EL (cell line): ENCODE measurements around the gene SP2.

Experiments used
- DNase-seq: peaks from one replicate; pipeline ENCODE4 v3.0.0-alpha.2; 2016

SP2 gene

GRCh38 chr17:47895856-47896671 is at the start of gene SP2:
TSS of gene SP2 (plus strand) at chr17:47896236. CDS start at chr17:47896287, 51 bp downstream.
- peak; percentile 100 for DNase-seq

DNA sequence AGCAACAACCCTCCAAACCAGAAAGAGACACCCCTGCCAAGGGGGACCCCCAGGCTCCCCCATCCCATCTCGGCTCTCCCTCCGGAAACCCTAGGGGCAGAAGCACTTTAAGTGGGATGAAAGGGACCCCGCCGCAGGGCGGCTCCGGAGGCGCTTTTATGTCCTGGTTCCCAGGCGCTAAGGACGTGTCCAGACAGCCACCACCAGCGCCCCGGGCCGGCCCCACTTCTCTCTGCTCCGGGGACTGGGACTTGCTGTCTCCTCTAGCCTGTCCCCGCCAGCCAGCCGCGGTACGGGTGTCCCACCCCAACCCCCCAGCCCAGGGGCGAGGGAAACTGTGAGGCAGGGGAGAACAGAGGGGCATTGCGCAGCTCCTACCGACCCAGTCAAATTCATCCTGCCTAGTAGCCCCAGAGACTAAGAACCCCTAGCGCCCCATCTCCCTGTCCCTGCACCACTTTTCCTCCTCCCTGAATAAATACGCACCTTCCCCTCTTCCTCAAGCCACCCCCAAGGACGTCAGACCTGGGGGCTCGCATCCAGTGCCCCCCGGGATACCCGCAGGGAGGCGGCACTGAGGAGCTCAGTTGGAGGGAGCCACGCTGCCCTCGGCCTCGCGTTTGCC is 49.2 kb upstream of the SP2 start:
- no peak for DNase-seq

DNA sequence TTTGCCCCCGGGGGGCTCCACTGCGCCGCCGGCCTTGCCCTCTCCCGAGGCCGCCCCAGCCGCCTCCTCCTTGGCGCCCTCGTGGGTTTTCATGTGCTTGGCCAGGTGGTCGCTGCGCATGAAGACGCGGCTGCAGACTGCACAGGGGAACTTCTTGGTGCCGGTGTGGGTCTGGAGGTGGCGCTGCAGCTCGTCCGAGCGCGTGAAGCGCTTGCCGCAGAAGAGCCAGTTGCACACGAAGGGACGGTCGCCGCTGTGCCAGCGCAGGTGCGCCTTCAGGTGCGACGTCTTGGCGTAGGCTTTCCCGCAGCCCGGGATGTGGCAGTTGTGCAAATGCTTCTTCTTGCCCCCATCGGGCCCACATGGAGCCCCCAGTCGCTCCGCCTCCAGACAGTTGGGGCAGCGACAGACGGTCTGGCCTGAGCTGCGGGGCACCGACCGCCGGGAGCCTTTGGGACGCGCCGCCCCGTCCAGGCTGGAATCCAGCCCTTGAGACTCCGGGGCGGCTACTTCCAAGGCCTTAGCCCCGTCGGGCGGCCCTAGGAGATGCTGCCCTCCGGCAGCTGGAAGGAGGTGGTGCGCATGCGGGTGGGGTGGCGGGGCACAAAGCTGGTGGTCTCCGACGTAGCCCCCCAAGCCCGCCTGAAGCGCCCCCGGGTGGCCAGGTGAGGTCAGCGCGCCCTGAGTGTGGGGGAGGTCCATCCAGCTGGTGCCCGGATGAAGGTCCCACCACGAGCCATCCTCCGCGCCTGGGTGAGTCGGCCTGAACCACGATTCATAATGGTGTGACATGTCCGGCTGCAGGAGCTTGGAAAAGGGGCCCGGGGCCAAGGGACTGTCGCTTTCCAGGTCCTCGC is 48.5 kb upstream of the SP2 start:
- no peak for DNase-seq

DNA sequence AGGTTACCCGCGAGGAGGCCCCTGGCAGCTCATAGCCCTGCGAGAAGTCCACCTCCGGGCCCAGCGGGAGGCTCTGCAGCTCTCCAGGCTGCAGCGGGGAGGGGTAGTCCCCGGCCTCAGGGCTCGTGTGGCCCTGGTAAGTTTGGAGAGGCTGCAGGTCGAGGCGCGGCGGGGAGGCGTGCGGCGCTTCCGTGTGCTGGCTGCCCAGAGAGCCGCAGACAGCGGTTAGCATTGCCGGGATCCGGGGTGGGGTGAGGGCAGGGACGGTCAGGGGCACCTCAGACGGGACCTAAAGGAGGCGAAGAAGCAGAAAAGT is 47.9 kb upstream of the SP2 start:
- no peak for DNase-seq

- DNase-seq, result no peak
These were observed 45.7 kb upstream of the SP2 start for GRCh38 chr17:47850373-47850691.

DNA sequence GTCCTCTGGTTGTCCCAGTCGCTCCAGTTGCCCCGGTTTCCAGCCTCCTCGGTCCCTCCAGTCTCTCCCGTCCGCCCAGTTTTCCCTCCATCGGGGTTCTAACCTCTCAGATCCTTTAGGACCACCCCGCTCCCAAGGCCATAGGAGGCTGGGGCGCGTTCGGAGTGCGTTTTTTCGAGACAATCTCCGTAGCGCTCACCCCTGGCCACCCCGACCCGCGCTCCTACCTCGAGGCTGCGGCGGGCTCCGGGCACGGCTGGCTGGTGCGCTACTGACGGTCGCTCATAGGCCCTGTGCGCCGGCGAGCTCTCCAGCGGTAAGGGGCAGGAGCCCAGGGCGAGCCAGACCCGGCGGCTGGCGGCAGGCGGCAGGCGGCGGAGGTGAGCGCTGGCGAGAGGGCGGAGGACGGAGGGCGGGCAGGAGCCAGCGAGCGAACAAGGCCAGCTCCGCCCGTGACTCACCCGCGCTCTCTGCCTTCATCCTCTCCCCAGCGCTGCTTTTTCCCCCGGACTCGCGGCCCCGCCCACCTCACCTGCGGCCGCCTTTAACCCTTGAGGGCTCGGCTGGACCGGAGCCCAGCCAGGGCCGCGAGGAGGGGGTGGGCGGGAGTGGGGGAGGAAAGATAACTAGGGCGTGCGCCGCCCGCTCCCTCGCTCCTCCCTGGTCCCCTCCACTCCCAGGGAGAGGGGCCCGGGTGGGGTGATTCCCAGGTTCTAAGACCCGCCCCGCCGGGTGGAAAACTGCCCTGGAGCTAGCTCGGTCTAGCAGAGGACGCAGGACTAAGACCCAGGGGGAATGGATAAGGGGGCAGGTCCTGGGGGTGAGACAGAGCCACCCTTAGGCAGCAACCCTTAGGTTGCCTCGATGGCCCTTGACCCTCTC is 45.1 kb upstream of the SP2 start, which contains the start of gene SP6:
TSS of gene SP6 (minus strand) at position 472 of the 882 bp plus-strand sequence. CDS start 2,734 bp downstream, outside the sequence.
- DNase-seq, result peak; percentile 79

DNA sequence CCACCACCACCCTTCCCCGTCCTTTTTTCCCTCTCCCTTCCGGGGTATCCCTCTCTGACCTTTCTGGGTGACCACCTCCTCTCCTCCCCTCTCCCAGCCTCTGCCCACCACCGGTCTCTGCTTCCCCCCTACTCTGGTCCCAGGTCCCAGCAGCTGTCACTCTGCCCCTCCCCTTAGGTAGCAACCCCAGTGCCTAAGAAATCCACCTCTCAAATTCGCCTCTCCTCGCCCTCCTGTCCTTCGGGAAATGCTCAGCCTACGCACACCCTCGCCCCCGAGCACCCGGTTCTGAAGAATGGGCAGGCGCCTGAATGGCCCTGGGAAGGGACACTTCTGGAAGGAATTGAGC is 44.3 kb upstream of the SP2 start:
- DNase-seq, result no peak

GRCh38 chr17:47852113-47852949 is 43.7 kb upstream of the SP2 start:
- no peak for DNase-seq

DNA sequence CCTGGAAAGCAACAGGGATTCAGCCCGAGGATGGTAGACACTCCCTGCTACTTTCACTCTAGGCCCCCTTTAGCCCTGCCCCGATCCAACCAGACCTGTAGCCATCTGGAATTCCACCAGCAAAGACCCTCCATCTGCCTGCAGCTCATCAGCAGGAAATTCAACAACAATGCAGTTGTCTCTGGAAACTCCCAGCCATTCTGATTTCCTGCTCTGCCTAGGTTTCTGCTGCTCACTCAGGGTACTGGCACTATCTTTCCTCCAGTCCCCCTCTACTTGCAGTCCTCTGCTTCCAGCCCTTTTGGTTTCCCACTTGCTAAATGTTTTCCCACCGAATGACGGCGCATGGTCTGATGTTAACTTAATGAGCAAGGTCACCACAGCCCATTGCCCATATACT is 42.4 kb upstream of the SP2 start:
- DNase-seq, result no peak

DNA sequence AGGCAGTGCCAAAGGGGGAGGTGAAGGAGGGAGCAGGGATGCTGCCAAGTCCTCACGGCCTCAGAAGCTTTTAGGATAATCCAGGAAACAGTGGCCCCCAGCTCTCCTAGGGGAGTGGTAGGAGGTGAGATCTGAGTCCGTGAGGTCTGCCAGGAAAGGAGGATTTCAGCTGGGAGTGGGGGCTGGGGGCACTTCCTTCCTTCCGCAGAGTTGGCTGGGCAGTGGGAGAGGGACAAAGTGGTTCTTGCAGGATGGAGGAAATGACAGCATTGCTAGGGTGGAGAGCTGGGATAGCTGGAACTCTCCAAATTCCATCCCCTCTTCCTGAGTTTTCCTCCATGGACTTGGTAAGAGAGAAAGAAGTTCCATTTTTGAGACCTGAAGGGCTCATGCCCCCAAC is 40.3 kb upstream of the SP2 start:
- no peak for DNase-seq

DNA sequence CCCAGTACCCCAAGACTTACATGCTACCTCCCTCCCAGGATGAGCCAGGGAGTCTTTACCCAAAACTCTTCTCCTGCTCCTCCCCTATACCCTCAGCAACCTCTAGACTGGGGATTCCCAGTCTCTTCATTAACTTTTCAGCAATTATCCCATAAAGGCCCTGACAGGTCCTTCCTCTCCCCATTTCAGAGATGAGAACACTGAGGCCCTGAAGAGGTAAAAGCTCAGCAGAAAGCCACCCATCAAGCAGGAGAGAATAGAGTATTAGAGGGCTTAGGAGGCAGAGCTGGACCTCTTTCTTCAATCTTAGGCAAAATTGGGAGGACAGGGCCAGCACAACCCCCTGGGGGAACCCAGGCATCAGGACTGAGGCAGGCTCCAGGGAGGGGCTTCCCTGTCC is 39.2 kb upstream of the SP2 start:
- no peak for DNase-seq

DNA sequence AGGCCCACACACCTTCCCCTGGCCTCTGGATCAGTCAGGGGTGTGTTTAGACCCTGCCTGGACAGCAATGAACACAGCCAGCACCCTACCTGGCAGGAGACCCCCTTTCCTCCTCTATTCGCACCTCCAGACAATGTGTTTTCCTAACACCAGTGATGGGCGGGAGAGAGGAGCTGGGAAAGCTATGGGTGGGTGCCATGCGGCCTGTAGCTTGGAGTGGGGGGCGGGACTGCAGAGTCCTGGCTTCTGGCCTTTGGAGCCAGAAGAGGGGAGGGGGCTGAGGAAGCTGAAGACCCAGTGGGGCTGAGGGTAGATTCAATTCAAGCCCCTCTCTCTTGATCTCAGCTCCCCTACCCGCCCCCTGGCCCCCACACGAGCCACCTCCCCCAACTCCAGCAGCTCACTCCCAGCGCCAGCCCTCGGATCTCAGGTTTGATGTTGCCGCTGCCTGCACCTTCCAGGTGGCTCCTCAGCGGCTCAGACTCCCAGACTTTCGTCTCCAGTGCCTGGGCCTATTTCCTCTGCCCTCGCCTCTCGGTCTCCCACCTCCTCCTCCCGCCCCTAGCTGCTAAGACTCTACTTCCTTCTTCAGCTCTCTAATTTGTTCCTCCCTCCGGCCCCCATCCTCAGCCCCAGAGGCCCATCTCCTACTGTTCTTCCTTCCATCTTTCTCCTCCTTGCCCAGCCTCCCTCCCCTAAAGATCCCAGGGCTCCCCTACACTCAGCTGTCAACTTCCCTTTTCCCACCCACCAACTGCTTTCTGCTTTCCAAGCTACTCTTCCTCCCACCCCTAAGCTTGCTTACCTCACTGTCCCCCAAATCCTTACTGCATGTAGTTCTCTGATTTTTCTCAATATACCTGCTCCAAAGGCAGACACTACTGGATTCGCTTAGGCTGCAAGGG is 38.2 kb upstream of the SP2 start:
- DNase-seq, result no peak

- no peak for DNase-seq
These were observed 35.6 kb upstream of the SP2 start for GRCh38 chr17:47860386-47860785.

DNA sequence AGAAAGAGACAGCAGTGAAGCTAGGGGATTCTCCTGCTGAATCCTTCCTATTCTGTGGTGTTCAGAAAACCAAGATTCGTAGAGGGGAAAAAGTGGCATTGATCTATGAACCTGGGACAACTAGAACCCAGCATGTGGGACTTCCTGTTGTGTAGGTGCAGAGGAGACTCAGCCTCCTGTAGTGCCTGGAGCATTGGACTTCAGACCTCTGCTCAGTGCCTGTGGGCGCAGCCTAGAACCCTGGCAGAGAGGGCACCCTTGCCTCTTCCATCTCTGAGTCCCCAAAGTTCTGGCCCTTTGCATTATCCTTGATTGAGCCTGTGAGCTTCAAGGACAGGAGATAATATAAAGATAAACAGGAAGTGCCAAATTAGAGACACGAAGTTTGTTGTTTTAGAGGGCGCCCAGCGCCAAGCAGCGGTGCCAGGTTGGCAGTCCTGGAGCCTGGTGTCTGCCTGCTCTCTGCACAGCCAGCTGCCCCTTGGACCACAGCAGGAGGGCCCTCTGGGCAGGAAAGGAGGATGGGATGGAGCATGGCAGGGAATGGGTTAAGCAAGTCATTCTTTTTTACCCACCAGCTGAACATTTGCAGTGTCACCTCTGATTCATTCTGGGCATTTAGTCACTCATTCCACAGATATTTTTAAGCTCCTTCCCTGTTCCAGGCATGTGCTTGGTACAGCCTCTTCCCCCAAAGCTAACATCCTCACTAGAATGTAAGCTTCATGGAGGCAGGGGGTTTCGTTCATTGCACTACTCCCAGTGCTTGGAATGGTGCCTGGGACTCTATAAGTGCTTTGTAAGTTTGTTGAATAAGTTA is 33.2 kb upstream of the SP2 start:
- DNase-seq, result peak; percentile 92

DNA sequence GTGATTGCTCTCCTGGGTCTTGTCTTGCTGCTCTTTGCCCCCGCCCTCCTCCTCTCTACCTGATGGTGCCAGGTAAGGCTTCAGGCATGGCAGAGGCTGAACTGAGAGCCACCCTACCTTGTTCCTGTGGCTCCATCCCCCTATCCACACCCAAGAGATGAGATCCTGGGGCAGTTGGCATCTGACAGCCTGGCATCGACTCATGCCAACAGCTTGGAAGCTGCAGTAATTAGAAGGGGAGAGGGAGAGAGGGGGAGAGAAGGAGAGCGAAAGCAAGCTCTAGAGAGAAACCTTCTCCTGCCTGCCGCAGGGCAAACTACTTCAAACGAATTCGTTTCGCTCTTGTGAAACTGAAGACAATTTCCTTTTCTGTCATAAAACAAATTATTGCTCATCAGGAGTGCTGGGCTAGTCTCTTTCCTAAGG is 31.2 kb upstream of the SP2 start:
- peak; percentile 58 for DNase-seq

- no peak for DNase-seq
These were observed 29.1 kb upstream of the SP2 start for GRCh38 chr17:47866941-47867340.

GRCh38 chr17:47867813-47868533 is 28.1 kb upstream of the SP2 start:
- no peak for DNase-seq

- DNase-seq, result no peak
These were observed 26.9 kb upstream of the SP2 start for GRCh38 chr17:47869114-47869513.

DNA sequence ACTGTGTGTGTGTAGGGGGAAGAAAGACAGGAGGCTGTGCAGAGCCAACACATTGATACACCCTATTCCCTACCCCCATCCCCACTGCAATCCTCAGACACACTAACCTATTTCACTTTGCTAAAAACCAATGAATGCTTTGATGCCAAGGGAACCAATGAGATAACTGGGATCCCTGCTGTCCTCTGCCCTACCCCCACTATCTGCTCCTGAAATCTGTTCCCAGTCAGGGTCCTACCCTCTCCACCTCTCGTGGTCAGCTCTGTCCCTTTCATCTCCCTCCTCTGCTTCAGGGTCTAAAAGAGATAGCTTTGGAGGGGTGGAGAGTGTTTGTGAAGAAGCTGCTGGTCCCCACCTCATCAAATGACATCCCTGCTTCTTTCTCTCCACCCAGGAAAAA is 26.0 kb upstream of the SP2 start:
- DNase-seq, result no peak
